ENCODE measurements around the gene CALHM4. TPM values are rescaled to one million over a fixed set of nuclear protein-coding genes. Genes with fewer than 3 reads are reported as not detected.

The CALHM4 gene
- total and polyA plus RNA-seq, 2 of the 8 experiments (the other 6 are each of a cell fraction or from before 2014, with no cell fraction given), result not detected

DNA sequence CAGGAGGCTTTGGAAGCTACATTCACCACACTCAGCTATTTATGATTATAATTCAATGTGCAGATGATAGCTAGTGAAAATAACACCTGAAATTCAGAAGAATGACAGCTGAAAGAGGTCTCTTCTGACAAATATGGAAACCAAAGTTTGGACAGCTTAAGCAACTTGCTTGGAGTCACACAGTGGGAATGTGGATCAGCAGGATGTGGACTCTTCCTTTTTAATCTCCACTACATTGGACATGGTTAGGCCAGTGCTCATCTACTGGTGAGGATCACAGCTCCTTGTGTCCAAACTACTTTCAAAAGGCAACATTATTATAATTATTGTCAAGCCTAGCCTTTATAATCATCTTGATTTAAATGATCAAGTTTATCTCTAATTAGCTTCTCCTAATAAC is 18.4 kb upstream of the CALHM4 start (continued):
- no peak for TF ChIP-seq RNF2 (IDR thresholded peaks at IDR 0.05; ENCODE audit: borderline replicate concordance, low read depth, low read length, missing control alignments, poor library complexity, severe bottlenecking)
- TF ChIP-seq GABPA (IDR thresholded peaks at IDR 0.05; ENCODE audit: borderline replicate concordance, insufficient read depth, low read length), result no peak
- no peak for TF ChIP-seq BRCA1 (IDR thresholded peaks at IDR 0.05; ENCODE audit: low read depth, low read length)
- no peak for TF ChIP-seq SRF (IDR thresholded peaks at IDR 0.05; ENCODE audit: low read depth, low read length)
